Posterior cingulate gyrus (tissue), 11 donors: ENCODE measurements around the gene QKI.
A peak's percentile ranks its signal among the peaks of the same experiment; 100 is the strongest.

ENCODE experiments used
- DNase-seq, 10 donors: peaks; one replicate each; pipeline versions ENCODE4 v3.0.0 to v3.0.0-alpha.2; 2020 to 2021; ENCODE audit warnings: mixed read lengths in 3 of 10
- intact Hi-C: fragments of 100-400 bp; cut with DNase I; formaldehyde crosslinking; loops from one replicate; pipeline ENCODE4 v1.15.1; 2023

Gene QKI

DNA sequence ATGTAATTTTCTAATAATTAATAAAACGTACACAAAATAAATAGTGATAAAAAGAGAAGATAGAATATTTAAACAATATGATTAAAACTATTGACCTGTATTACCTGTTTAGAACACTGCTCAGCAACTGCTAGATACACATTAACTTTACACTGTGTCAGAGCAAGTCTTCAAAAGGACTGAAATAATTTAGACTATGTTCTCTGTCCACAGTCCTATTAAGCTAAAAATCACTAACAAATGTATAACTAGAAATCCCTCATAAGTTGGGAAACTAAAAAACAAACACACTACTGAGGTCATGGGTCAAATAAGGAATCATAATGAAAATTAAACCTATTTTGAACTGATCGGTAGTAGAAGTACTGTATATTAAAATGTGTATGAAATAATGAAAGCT is 181.7 kb downstream of the QKI start:
- intact Hi-C loops, result no loop called here

DNA sequence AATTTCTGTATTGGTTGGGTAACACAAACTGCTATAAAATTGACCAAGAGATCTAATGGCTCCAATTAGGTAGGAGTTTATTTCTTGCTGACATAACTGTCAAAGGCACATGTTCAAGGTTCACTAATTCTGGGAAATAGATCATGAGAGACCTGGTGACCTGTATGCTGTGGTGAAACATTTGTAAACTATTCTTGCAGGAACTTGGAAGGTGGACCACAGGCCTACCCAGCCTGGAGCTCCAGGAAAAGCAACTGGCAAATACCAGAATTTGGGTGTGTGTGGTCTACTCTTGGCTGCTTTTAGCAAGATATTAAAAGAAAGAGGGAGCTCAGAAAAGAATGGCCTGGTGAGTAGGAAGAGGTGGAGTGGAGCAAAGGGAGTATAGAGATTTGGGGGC is 184.6 kb downstream of the QKI start:
- intact Hi-C loops, result no loop called here
- no peak for DNase-seq

More for the DNA sequence above, 181.7 kb downstream of the QKI start:
- DNase-seq, result no peak

DNA sequence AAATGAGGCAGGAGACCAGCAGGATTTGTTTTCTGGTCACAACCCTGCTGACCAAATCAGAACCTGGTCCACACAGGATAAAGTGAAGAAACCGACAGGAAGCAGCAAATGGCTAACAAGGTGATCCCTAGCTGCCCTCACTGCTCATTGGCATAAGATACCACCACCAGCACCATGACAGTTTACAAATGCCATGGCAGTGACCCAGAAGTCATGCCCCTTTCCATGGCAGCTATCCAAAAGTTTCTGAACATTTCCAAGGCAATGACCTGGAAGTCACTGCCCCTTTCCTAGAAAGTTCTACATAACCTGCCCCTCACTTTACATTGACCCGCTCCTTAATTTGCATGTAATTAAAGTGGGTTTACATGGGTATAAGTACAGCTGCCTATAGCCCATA is 185.2 kb downstream of the QKI start:
- intact Hi-C loops, result no loop called here
- no peak for DNase-seq

DNA sequence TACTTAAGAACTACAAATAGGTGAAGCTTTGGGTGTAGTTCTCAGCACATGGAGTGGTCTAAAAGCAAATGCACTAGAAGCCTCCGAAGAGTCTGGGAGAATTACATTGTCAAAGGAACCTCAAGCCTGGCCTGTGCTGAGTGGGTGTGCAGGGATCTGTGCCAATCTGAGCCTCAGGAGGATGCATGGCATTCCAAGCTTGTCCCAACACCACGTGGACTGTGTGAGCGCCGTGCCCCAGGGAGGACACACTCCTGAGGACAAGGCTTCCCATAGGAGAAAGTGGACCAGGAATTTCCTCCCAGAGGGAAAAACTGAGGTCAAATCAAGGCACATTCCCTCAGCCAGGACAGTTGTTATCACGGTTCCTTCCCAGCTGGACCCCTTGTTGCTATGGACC is 185.8 kb downstream of the QKI start:
- intact Hi-C loops, result no loop called here
- no peak for DNase-seq

DNA sequence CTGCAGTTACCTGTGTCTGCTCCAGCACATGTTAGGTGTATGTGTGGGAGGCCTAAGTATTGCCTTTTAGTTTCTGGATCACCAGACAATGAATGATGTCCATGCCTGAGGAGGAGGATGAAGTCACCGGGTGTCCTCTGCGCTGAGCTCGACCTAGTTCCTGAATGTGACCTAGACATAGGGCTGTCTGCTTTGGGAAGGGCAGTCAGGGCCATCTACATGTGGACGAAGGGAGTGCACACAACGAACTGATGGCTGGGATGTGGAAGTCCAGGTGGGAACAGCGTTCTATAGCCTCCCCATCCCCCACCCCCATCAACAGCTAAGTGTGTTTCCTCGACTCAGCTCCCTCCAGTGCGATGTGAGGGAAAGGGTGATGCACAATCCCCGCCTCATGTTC is 186.3 kb downstream of the QKI start:
- DNase-seq, result no peak

DNA sequence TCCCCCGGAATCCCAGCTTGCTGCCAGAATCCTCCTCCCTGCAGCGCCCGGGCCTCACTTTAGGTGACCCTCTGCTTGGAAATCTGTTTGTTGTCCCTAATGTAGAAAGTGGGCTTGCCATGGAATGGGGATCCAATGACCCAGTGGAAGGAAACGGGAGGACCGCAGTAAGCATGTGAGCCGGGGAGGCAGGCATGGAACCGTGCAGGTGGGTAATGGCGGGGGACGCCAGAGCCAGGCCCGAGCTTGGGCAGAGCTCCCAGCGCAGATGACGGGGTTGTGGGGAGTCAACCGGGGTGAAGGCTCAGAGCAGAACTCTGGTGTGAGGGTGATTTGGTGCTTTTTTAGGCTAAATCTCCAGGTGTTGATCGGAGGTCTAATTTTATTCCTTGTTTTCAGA is 188.3 kb downstream of the QKI start:
- DNase-seq, result peak in 2 of 10 donors; percentile 77 to 82
- intact Hi-C loops, result no loop called here

More for the DNA sequence above, 186.3 kb downstream of the QKI start:
- intact Hi-C loops, result no loop called here

DNA sequence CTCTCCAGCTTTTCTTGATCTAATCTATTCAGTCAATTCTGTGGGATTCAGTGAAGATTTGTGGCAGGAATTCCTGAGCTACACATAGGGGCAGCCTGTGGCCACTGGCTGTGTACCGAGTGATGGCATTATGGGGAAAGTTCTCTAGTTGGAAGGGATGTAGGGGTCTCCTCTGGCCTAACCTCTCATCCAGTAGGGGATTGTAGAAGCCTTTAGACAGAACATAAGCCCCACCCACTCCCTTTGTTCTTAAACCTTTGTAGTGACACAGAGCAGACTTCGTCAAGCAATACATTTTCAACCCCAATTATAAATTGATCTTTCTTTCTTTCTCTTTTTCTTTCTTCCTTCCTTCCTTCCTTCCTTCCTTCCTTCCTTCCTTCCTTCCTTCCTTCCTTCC is 188.9 kb downstream of the QKI start:
- intact Hi-C loops, result no loop called here
- no peak for DNase-seq

DNA sequence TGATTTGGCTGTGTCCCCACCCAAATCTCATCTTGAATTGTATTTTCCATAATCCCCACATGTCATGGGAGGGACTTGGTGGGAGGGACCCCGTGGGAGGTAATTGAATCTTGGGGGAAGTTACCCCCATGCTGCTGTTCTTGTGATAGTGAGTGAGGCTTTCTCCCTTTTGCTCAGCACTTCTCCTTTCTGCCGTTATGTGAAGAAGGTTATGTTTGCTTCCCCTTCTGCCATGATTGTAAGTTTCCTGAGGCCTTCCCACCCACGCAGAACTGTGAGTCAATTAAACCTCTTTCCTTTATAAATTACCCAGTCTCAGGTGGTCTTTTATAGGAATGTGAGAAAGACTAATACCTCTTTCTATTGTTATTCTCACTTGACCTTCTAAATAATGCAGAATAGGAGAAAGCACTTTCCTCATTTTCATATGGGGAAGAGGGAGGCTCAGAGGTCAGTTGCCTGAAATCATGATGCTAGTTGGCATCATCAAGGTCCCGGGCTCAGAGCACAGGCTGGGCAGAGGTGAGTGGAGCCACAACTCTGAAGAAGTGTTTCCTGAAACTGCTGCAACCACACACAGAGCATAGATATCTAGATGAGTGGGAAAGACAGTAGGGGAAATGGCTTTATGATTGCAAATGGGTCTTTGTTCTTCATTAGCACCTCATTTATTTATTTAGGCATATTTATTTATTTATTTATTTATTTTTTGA is 191.0 kb downstream of the QKI start:
- intact Hi-C loops, result no loop called here
- peak in 1 of 10 donors; percentile 18 for DNase-seq

DNA sequence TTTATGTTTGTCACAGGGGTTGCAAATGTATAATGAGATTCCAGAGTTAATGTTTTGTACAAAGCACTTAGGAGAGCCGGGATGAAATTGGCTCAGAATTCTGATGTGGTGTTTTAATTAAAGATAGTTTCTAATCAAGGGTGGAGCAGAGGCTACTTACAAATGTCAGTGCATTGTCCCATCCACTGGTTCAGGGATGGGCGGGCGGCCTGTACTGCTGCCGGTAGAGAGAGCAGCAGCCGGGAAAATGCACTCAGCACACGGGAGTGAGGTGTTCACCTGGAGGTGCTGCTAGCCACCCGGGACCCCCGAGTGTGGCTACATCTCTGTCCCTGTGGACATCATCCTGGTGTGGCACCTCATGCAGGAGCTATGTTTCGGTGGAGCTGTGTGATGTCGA is 193.3 kb downstream of the QKI start:
- intact Hi-C loops, result no loop called here
- DNase-seq, result no peak

DNA sequence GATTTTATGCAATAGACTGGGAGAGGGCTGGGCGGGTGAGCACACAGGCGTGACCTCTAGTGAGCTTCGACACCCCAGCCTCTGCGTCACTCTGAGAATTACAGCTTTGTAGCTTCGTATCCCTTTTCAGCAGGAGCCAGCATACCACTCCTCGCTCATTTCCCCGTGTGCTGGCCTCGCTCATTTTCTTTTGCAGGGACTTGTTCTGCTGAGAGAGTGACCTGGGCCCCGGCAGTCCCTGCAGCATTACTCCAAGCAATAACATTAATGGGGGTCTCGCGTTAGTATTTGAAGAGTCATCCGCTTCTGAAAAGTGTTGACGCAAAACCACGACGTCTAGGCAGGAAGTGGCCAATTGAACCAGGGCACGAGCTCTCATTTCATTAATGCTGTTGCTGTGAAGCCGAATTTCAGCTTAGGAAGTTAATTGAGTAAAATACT is 193.7 kb downstream of the QKI start:
- intact Hi-C loops, result no loop called here
- DNase-seq, result no peak

DNA sequence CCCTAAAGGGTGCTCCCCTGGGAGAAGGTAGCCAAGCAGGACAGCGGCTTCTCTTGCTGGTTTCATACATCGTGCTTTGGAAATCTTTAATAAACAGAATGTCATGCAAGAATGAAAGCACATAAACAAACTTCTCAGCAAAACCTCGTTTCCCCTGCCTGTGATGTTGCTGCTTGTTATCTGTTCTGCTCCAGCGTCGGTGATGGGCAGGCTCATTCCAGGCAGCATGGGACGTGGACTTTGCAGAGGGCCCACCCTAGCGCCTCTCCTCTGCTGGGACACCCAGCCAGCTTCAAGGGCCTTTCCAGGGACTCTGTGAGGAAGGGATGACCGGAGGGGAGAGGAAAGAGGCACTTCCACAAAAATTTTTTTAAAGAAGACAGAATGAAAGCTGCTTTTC is 197.7 kb downstream of the QKI start:
- DNase-seq, result no peak
- intact Hi-C loops, result no loop called here

DNA sequence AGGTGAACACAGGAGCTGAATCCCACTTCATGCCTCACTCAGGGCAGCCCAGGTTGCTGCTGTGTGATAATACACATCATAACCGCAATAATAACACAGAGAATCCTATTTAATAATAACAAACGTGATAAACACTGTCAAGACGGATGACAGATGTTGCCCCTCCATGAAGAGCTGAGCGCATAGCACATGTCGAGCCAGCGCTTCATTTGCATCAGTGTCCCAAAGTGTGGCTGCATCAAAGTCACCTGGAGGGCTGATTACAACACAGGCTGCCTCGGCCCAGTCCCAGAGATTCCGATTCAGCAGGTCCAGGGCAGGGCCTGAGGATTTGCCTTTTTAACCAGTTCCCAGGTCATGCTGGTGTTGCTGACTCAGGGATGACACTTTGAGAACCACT is 198.5 kb downstream of the QKI start:
- intact Hi-C loops, result no loop called here
- no peak for DNase-seq

DNA sequence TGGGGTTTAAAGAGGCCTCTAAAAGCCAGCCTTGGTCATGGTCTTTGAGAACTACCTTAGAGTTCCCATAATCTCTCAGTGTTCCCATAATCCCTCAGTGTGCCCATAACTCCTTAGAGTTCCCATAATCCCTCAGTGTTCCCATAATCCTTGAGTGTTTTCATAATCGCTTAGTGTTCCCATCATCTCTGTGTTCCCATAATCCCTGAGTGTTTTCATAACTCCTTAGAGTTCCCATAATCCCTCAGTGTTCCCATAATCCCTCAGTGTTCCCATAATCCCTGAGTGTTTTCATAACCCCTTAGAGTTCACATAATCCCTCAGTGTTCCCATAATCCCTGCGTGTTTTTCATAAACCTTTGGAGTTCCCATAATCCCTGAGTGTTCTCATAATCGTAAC is 199.2 kb downstream of the QKI start:
- intact Hi-C loops, result no loop called here
- no peak for DNase-seq

DNA sequence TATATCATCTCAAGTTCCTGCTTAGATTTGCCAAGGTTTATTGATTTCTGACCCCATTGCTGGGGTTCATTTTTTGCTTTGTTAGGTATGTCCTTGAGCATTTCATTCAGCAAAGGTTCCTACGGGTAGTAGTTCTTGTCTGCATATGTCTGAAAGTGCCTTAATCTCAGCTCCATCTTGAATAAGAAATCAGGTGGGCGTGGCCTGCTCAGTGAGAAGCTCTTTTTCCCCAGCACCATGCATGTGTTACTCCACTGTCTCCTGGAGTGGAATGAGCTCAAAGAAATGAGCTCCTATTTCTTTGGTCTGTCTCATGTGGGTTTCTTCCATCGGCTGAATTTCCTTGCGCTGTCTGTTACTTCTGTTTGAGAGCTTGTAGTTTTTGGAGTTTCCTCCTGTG is 201.9 kb downstream of the QKI start:
- intact Hi-C loops, result no loop called here
- DNase-seq, result no peak

DNA sequence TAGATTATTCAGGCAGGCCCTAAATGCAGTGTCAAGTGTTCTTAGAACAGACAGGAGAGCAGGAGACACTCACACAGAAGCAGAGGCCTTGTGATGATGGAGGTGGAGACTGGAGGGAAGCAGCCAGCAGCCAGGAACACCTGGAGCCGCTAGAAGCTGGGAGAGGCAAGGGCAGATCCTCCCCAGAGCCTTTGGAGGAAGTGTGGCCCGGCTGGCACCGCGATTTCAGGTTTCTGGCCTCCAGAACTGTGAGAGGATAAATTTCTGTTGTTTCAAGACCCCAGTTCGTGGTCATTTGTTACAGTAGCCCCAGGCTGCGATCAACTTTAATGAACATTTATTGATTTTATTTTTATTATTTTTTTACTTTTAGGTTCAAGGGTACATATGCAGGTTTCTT is 203.0 kb downstream of the QKI start:
- no peak for DNase-seq
- intact Hi-C loops, result no loop called here

DNA sequence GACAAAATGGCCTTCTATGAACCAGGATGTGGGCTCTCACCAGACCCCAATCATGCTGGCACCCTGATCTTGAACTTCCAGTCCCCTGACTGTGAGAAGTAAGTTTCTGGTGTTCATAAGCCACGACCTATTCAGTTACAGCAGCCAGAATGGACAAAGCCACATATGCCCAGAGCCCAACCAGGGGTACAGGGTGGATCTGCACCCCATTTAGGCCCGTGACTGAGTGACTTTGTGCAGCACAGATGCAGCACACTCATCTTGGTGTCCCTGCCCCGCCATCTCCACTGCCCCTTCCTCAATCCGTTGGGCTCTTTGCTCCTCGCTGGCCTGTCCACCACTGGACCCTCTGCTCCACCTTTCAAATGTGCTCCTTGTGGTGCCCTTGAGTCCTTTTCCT is 205.6 kb downstream of the QKI start:
- DNase-seq, result no peak
- intact Hi-C loops, result no loop called here

DNA sequence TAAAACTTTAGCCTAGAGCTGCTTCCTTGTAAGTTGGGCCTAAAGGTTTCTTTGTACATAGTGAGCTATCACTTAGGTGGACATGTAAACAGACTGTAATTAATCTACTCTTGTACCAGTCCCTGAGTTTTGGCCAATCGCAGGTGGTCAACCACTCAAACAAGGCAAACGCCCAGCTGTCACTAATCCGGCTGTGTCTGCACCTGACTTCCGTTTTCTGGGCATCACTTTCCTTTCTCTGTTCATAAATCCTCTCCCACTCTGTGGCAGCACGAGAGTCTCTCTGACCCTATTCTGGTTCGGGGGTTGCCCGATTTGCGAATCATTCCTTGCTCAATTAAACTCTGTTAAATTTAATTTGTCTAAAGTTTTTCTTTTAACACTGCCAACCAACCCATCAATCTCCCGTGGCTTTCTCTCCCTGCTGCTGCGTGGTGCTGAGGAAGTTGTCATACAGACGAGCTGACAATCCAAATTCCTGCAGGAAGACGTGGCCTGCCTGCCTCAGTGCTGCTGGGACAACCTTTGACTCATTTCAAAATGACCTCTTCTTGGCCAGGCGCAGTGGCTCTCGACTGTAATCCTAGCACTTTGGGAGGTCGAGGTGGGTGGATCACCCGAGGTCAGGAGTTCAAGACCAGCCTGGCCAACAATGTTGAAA is 206.3 kb downstream of the QKI start:
- DNase-seq, result no peak
- intact Hi-C loops, result no loop called here

DNA sequence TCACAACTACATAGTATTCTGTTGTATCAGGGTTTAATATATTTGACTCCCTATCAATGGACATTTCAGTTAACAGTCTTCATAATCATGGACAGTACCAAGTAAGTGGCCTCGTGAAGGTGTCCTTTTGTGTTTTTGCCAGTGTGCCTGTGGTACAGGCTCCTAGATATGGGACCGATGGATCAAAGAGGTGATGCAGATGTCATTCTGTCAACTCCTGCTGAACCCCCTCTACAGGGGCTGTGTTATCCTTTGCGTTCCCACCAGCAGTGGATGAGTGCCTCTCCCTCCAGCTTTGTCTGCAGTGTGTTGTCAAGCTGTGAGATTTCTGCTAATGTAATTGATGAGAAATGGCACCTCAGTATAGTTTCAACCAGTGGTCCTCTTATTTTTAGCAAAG is 210.7 kb downstream of the QKI start:
- intact Hi-C loops, result no loop called here
- no peak for DNase-seq

DNA sequence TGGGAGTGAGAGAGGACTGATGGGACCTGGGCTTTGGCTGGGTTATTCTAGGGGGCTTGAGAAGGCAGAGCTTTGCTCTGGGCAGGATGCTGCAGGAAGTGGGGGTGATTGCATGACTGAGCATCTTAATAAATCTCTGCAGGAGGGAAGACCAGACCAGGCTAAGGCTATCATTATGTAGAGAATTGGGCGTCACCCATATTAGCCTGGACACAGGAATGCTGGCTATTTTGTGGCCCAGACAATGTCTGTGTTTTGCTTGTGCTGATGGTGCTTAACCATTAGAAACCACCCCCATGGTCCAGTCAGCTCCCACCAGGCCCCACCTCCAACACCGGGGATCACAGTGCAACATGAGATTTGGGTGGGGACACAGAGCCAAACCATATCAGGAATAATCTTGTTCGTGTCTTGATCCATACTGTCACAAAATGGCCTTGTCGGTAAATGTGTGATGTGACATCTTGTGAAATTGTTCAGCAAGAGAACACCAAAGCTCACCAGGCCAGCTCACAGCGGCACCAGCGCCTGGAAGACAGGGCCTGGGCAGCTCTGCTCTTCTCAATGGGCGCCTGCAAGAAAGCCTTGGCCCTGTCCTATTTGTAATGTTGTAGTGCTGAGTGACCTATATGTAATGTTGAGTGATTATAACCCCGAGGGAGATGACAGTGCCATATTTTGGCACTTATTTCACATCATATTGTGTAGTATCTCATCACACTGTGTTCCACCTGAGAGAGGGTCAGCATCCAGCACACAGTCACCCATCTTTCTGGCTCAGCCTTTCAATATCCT is 211.8 kb downstream of the QKI start:
- intact Hi-C loops, result no loop called here
- DNase-seq, result no peak

DNA sequence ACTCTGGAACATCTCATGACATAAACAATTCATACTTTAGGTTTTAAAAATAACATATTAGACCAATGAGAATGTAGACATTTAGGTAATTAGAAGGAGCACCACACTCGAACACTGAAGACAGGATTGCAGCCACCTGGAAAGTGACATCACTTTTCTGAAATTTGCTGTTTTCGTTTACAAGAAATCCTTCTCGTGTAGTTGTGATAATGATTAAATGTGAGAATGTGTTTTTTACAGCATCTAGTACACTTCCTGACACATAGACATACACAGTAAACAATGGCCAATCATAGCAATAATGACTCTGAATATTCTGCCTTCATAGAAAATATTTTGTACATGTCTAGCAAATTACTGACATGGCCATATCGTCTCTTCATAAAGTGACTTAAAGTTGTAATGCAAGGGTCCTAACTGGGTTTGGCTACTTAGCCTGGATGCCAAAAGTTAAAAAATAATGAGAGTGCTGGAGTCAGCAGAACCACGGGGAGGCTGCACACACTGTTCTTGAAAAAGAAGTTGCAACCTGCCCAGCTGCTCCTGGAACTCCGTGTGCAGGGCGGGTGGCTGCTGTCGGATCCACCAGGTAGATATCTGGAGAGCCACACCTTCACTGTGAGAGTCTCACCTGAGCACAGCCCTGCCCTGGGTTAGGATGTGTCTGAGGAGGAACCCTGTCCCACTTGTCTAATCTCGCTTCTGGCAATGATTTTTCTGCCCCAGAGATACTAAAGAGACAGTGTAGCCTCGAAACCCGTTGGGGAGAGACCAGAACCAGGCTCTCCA is 212.9 kb downstream of the QKI start:
- DNase-seq, result no peak
- intact Hi-C loops, result no loop called here
